HG02852 (cell line): ENCODE measurements around the gene ZNF93.
A peak's percentile ranks its signal among the peaks of the same experiment; 100 is the strongest.
"Not testable (repeated sequence)": the region's sequence is repeated elsewhere in the genome, so short reads cannot be mapped to it uniquely, and the experiment has no call there.

Experiments
- ATAC-seq: cut with Tn5 transposase; IDR thresholded peaks from one replicate; pipeline ENCODE4 v1.9.1; 2021; ENCODE audit warnings: mild to moderate bottlenecking, moderate library complexity; ENCODE audit not compliant: unreplicated experiment

The ZNF93 gene

GRCh38 chr19:19900729-19901444 is at the start of gene ZNF93:
TSS of gene ZNF93 (plus strand) at chr19:19900946. CDS start at chr19:19901089, 143 bp downstream.
- ATAC-seq, result peak; percentile 92

DNA sequence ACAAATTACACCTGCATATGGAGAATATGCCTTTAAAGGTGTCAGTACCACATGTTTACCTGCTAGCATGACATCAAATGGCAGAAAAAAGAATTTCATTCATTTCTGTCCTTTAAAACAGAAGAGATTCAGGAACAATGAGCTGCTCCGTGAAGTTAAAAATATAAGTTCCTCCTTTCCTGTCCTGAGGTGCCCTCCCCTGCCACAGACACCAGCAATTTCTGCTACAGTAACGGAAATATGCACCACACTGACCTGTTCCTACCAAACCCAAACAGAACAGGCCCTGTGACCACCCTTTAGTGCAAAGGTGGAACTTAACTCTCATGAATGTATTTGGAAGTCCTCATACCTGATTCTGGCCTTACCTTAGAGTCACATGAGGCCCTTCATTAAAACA is 49.0 kb upstream of the ZNF93 start:
- ATAC-seq, result not testable (repeated sequence)

DNA sequence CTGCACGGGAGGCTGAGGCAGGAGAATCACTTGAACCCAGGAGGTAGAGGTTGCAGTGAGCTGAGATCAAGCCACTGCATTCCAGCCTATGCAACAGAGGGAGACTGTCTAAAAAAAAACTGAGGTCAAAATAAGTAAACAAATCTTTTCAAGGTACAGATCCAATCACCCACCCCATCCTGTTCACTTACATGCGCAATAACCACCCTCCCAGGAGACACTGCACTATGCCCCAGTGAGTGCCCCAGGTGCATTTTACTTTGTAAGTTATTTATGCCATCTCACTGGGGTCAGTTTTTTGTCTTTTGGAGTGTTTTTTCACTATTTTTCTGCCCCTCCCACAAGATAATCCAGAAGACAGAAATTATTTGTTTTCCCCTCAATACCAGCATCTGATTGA is 42.0 kb upstream of the ZNF93 start:
- ATAC-seq, result no peak

DNA sequence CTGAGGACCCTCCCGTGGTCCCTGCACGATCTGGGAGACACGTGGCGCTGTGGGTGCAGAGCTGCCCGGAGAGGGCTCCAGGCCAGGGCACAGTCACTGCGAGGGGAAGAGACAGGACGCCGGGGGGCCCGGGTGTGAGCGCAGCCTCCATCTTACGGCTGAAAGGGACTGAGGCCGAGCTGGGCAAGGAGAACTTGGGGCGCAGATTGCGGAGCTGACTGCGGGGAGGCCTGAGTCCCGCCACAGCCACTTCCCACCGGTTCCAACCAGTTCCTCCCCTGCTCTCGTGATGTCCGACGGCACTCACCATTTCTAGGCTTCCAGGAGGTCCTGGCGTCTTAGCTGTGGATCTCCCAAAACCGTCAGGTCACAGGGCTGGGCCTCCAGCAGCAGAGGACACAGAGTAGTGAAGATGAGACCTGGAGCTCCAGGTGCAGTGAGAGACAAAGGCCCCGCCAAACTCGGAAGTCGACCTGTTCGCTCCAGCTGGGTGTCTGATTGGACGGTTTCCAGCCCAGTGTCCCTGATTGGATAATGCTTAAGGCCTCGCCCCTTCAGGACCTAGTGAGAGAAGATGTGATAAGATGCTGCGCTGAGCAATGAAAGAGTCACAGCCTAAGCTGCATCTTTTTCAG is 39.9 kb upstream of the ZNF93 start:
- no peak for ATAC-seq

- peak; percentile 95 for ATAC-seq
Observed at GRCh38 chr19:19865750-19866610, 34.8 kb upstream of the ZNF93 start, which contains the start of gene ZNF253. TSS of gene ZNF253 (plus strand) at chr19:19865882. CDS start at chr19:19865997, 115 bp downstream.

GRCh38 chr19:19866611-19867248 is 34.0 kb upstream of the ZNF93 start:
- ATAC-seq, result no peak

DNA sequence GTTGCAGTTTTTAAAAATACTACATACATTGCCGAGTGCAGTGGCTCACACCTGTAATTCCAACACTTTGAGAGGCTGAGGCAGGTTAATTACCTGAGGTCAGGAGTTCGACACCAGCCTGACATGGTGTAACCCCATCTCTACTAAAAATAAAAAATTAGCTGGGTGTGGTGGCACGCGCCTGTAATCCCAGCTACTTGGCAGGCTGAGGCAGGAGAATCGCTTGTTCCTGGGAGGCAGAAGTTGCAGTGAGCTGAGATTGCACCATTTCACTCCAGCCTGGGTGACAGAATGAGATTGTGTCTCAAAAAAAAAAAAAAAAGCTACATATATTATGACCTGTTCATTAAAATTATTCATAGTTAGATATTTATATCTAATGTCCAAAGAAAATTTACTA is 30.7 kb upstream of the ZNF93 start:
- not testable (repeated sequence) for ATAC-seq

- ATAC-seq, result no peak
Observed at GRCh38 chr19:19871932-19872331, 28.8 kb upstream of the ZNF93 start.

DNA sequence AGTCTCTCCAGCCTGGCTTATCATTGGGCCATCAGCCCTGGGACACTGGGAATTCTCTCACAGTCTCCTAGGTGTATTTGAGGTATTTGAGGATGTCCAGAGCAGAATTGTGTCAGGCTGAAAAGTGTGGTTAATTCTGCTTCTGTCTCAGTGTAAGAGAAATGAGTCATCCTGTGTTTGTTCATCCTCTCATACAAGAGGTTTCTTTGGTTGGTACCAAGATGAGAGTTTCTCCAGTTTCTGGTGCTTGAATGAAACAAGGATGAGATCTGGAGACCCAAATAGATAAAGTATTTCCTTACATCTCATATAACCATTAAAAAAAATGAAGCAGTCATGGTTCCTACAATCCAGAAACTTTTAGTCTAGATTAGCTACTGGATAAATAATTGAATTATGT is 27.4 kb upstream of the ZNF93 start:
- no peak for ATAC-seq

GRCh38 chr19:19877724-19878123 is 23.0 kb upstream of the ZNF93 start:
- ATAC-seq, result no peak

GRCh38 chr19:19884583-19884982 is 16.2 kb upstream of the ZNF93 start:
- no peak for ATAC-seq

- ATAC-seq, result not testable (repeated sequence)
Observed at GRCh38 chr19:19892055-19892941, 8.4 kb upstream of the ZNF93 start.

GRCh38 chr19:19900139-19900728 is 512 bp upstream of the ZNF93 start:
- ATAC-seq, result peak; percentile 13

DNA sequence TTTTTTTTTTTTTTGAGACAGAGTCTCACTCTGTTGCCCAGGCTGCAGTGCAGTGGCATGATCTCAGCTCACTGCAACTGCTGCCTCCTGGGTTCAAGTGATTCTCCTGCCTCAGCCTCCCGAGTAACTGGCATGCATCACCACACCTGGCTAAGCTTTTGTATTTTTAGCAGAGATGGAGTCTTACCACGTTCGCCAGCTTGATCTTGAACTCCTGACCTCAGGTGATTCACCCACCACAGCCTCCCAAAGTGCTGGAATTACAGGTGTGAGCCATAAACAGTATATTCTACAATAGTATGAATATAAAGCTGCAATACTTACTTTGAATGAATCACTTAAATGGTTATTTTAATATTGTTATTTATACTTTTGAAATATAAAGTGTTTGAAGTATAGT is 6.8 kb downstream of the ZNF93 start:
- not testable (repeated sequence) for ATAC-seq

DNA sequence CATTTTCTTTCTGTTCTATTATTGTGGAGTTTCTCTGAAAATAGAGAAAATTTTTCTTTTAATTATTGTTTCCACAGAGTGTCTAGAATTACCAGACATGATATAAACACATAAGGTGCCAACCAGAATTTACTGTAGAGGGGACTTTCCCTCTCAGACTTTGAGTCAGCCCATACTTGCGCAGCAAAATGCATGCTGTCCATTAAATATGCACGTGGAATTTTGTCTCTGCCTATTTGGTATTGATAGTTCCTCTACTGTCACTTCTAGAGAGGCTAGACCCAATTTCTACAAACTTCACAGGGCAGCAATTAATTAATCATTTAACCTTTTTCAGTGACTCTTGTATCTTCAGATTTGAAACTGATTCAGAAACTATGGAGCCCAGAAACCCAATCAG is 8.9 kb downstream of the ZNF93 start:
- ATAC-seq, result no peak

- ATAC-seq, result no peak
Observed at GRCh38 chr19:19911150-19911549, 10.4 kb downstream of the ZNF93 start.

DNA sequence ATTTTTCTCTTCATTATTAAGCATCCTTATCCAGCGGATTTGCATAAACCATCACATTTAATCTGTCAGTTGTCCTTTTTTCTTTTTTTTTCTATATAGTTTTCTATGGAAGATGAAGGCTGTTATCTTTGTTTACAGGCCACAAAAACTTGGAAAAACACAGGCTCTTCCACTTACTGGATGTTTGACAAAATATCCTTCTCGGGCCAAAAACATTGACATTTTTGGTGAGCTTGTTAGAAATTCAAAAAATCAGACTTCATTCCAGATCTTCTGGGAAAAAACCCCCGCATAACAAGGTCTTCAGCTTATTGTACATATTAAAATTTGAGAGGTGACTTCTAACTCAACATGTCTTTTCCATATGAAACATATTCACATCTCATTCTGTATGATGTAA is 13.8 kb downstream of the ZNF93 start:
- no peak for ATAC-seq

GRCh38 chr19:19930417-19930816 is 29.7 kb downstream of the ZNF93 start:
- not testable (repeated sequence) for ATAC-seq

- not testable (repeated sequence) for ATAC-seq
Observed at GRCh38 chr19:19933432-19934314, 32.9 kb downstream of the ZNF93 start.
